Glomerular visceral epithelial cell (primary cell): ENCODE results near the gene LDLRAD1.
"Not testable (repeated sequence)": the region's sequence is repeated elsewhere in the genome, so short reads cannot be mapped to it uniquely, and the experiment has no call there.

Experiments used
- DNase-seq: peaks from one replicate; pipeline ENCODE4 v3.0.0-alpha.2; 2016; ENCODE audit errors: extremely low spot score

Gene LDLRAD1

GRCh38 chr1:53992085-53992874, 25.7 kb downstream of the LDLRAD1 start:
- DNase-seq: no peak

- DNase-seq: no peak
Observed at GRCh38 chr1:53987880-53988279, 30.1 kb downstream of the LDLRAD1 start.

- no peak for DNase-seq
Observed at GRCh38 chr1:53986458-53986857, 31.5 kb downstream of the LDLRAD1 start.

- no peak for DNase-seq
Observed at GRCh38 chr1:53984726-53985125, 33.3 kb downstream of the LDLRAD1 start.

- no peak for DNase-seq
Observed at GRCh38 chr1:53982763-53983104, 35.3 kb downstream of the LDLRAD1 start.

- peak; percentile 65 for DNase-seq
Observed at GRCh38 chr1:53982034-53982762, 35.8 kb downstream of the LDLRAD1 start.

- no peak for DNase-seq
Observed at GRCh38 chr1:53981220-53981619, 36.8 kb downstream of the LDLRAD1 start.

- no peak for DNase-seq
Observed at GRCh38 chr1:53979712-53980450, 38.1 kb downstream of the LDLRAD1 start.

- DNase-seq: no peak
Observed at GRCh38 chr1:53975861-53976260, 42.1 kb downstream of the LDLRAD1 start.

- no peak for DNase-seq
Observed at GRCh38 chr1:53971718-53972117, 46.3 kb downstream of the LDLRAD1 start.

GRCh38 chr1:53969323-53969722, 48.7 kb downstream of the LDLRAD1 start:
- not testable (repeated sequence) for DNase-seq

GRCh38 chr1:53968125-53968513, 49.9 kb downstream of the LDLRAD1 start:
- DNase-seq: no peak

GRCh38 chr1:53967409-53968124, 50.4 kb downstream of the LDLRAD1 start:
- DNase-seq: no peak

GRCh38 chr1:53966794-53967193, 51.2 kb downstream of the LDLRAD1 start:
- no peak for DNase-seq

- DNase-seq: no peak
Observed at GRCh38 chr1:53964109-53964508, 53.9 kb downstream of the LDLRAD1 start.

GRCh38 chr1:53963460-53963859, 54.5 kb downstream of the LDLRAD1 start:
- DNase-seq: no peak

- DNase-seq: no peak
Observed at GRCh38 chr1:53962395-53962794, 55.6 kb downstream of the LDLRAD1 start.

- DNase-seq: peak; percentile 43
Observed at GRCh38 chr1:53959664-53960250, 58.2 kb downstream of the LDLRAD1 start.
